Muscle layer of duodenum (tissue), 2 donors: ENCODE data around the gene ENKD1.

Experiments
- H3K27ac ChIP-seq: one replicate; pipeline ENCODE4 v1.7.0; 2013; ENCODE audit warnings: mild to moderate bottlenecking, low read length
- H3K27me3 ChIP-seq: one replicate; pipeline ENCODE4 v1.7.0; 2013; ENCODE audit warnings: low read depth, mild to moderate bottlenecking, control low read depth, low read length
- H3K36me3 ChIP-seq, 2 donors: one replicate each; pipeline ENCODE4 v1.7.0; 2013; ENCODE audit warnings: low read length in 2 of 2, control low read depth in 1 of 2, mild to moderate bottlenecking in 1 of 2; ENCODE audit not compliant: insufficient read depth in 2 of 2, control insufficient read depth in 1 of 2
- H3K4me1 ChIP-seq, 2 donors: one replicate each; pipeline ENCODE4 v1.7.0; 2013; ENCODE audit warnings: low read length in 2 of 2, mild to moderate bottlenecking in 2 of 2, control low read depth in 1 of 2, moderate library complexity in 1 of 2; ENCODE audit not compliant: insufficient read depth in 2 of 2, control insufficient read depth in 1 of 2
- H3K4me3 ChIP-seq, 2 donors: one replicate each; pipeline ENCODE4 v1.7.0; 2013; ENCODE audit warnings: low read length in 2 of 2, low read depth in 1 of 2, mild to moderate bottlenecking in 1 of 2
- H3K9me3 ChIP-seq, 2 donors: one replicate each; pipeline ENCODE4 v1.7.0; 2013; ENCODE audit warnings: low read length in 2 of 2, control low read depth in 1 of 2, mild to moderate bottlenecking in 1 of 2; ENCODE audit not compliant: control insufficient read depth in 1 of 2
- donor health status: healthy.

ENKD1 gene

GRCh38 chr16:67661101-67661761 lies 5.3 kb downstream of the ENKD1 start:
- peak overlapping the region; percentile 60 to 88 for H3K4me3 ChIP-seq
- peak overlapping the region; percentile 56 for H3K27ac ChIP-seq
- peaks cover 3 to 29% of the 10 kb centered on the region in 2 donors for H3K4me1 ChIP-seq
- H3K27me3 ChIP-seq, result no peaks in the 10 kb centered on the region
- H3K36me3 ChIP-seq, result peaks cover 0 to 32% of the 10 kb centered on the region in 2 donors
- no peaks in the 10 kb centered on the region for H3K9me3 ChIP-seq

GRCh38 chr16:67660564-67661028 lies 6.0 kb downstream of the ENKD1 start, which contains the start of gene PARD6A:
Gene PARD6A, plus strand, starts transcription at chr16:67660960. Its CDS starts 79 bp downstream, at chr16:67661039.
- peak within 1 kb of the TSS; percentile 88 to 94 for H3K4me3 ChIP-seq
- H3K36me3 ChIP-seq, result peaks cover 0 to 32% of the 10 kb centered on the region in 2 donors
- no peaks in the 10 kb centered on the region for H3K9me3 ChIP-seq
- no peaks in the 10 kb centered on the region for H3K27me3 ChIP-seq
- H3K4me1 ChIP-seq, result peaks cover 3 to 24% of the 10 kb centered on the region in 2 donors
- H3K27ac ChIP-seq, result peak within 1 kb of the TSS; percentile 93

- Histone ChIP-seq H3K27ac (peak within 1 kb of the TSS; percentile 93), H3K4me1 (peaks cover 3 to 20% of the 10 kb centered on the region in 2 donors), H3K4me3 (peak within 1 kb of the TSS; percentile 88 to 94), H3K9me3 (no peaks in the 10 kb centered on the region), H3K27me3 (peaks cover under 1% of the 10 kb centered on the region), H3K36me3 (peaks cover 0 to 32% of the 10 kb centered on the region in 2 donors)
Measured at GRCh38 chr16:67659675-67660563, 6.6 kb downstream of the ENKD1 start, which contains the start of gene ACD. Gene ACD, minus strand, starts transcription at chr16:67660260. Its CDS starts 40 bp downstream, at chr16:67660220.

GRCh38 chr16:67658849-67659674 lies 7.5 kb downstream of the ENKD1 start:
- no peak overlapping the region for H3K27ac ChIP-seq
- H3K4me3 ChIP-seq, result peak overlapping the region; percentile 88 to 94
- H3K4me1 ChIP-seq, result peaks cover 3 to 20% of the 10 kb centered on the region in 2 donors
- peaks cover 0 to 27% of the 10 kb centered on the region in 2 donors for H3K36me3 ChIP-seq
- no peaks in the 10 kb centered on the region for H3K9me3 ChIP-seq
- H3K27me3 ChIP-seq, result peaks cover 8% of the 10 kb centered on the region

- peaks cover 0 to 19% of the 10 kb centered on the region in 2 donors for H3K36me3 ChIP-seq
- peaks cover 12% of the 10 kb centered on the region for H3K27me3 ChIP-seq
- no peak overlapping the region for H3K4me3 ChIP-seq
- no peak overlapping the region for H3K27ac ChIP-seq
- H3K4me1 ChIP-seq, result peaks cover 3 to 30% of the 10 kb centered on the region in 2 donors
- no peaks in the 10 kb centered on the region for H3K9me3 ChIP-seq
Measured at GRCh38 chr16:67657751-67658518, 8.6 kb downstream of the ENKD1 start.

GRCh38 chr16:67657017-67657608 lies 9.4 kb downstream of the ENKD1 start:
- H3K4me3 ChIP-seq, result no peak overlapping the region
- peaks cover 3 to 30% of the 10 kb centered on the region in 2 donors for H3K4me1 ChIP-seq
- H3K9me3 ChIP-seq, result no peaks in the 10 kb centered on the region
- H3K36me3 ChIP-seq, result peaks cover 0 to 12% of the 10 kb centered on the region in 2 donors
- H3K27me3 ChIP-seq, result peaks cover 12% of the 10 kb centered on the region
- no peak overlapping the region for H3K27ac ChIP-seq

- Histone ChIP-seq H3K4me3 (no peak overlapping the region), H3K4me1 (peaks cover 3 to 27% of the 10 kb centered on the region in 2 donors), H3K27ac (no peak overlapping the region), H3K27me3 (peaks cover 12% of the 10 kb centered on the region), H3K9me3 (no peaks in the 10 kb centered on the region), H3K36me3 (peaks cover 0 to 12% of the 10 kb centered on the region in 2 donors)
Measured at GRCh38 chr16:67656344-67657016, 10.1 kb downstream of the ENKD1 start.

- H3K9me3 ChIP-seq, result no peaks in the 10 kb centered on the region
- H3K4me3 ChIP-seq, result no peak overlapping the region
- H3K27ac ChIP-seq, result no peak overlapping the region
- peaks cover 0 to 22% of the 10 kb centered on the region in 2 donors for H3K4me1 ChIP-seq
- peaks cover 0 to 12% of the 10 kb centered on the region in 2 donors for H3K36me3 ChIP-seq
- peaks cover 12% of the 10 kb centered on the region for H3K27me3 ChIP-seq
Measured at GRCh38 chr16:67655363-67655762, 11.2 kb downstream of the ENKD1 start.

- no peak overlapping the region for H3K4me3 ChIP-seq
- H3K4me1 ChIP-seq, result peaks cover 0 to 24% of the 10 kb centered on the region in 2 donors
- H3K27me3 ChIP-seq, result peaks cover 12% of the 10 kb centered on the region
- H3K36me3 ChIP-seq, result peaks cover 0 to 12% of the 10 kb centered on the region in 2 donors
- no peaks in the 10 kb centered on the region for H3K9me3 ChIP-seq
- H3K27ac ChIP-seq, result no peak overlapping the region
Measured at GRCh38 chr16:67654403-67654911, 12.1 kb downstream of the ENKD1 start.
